HG03108 (cell line): ENCODE measurements around the gene SLC2A13.
"Not testable (repeated sequence)": the region's sequence is repeated elsewhere in the genome, so short reads cannot be mapped to it uniquely, and the experiment has no call there.

Experiments used
- ATAC-seq: cut with Tn5 transposase; IDR thresholded peaks from one replicate; pipeline ENCODE4 v1.9.1; 2021; ENCODE audit warnings: moderate library complexity; ENCODE audit not compliant: unreplicated experiment

The SLC2A13 gene

GRCh38 chr12:39830171-39830570 lies 275.7 kb downstream of the SLC2A13 start:
- no peak for ATAC-seq

- no peak for ATAC-seq
Measured at GRCh38 chr12:39824505-39825212, 281.2 kb downstream of the SLC2A13 start.

DNA sequence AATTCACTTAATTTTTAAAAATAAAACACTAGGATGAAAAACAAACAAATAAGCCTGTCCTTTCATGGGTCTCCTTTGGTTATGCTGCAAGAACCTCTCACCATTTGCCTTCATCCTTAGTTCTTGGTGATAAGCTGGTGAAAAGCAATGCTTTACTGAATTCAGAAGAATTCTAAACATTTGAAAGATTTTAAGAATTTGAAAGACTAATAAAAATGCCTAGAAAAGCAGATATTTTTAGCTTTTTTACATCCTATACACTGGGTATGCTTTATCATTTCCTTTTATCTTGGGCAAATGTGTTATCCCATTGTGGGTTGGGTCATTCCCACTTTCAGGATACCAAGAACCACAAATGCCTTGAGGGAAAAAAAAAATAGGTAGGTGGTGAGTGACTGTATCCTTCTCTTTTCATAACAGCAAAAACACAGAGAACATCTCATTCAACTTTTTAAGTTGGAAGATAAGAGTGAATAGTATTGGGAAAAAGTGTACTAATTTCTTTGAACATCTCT lies 289.2 kb downstream of the SLC2A13 start:
- no peak for ATAC-seq

DNA sequence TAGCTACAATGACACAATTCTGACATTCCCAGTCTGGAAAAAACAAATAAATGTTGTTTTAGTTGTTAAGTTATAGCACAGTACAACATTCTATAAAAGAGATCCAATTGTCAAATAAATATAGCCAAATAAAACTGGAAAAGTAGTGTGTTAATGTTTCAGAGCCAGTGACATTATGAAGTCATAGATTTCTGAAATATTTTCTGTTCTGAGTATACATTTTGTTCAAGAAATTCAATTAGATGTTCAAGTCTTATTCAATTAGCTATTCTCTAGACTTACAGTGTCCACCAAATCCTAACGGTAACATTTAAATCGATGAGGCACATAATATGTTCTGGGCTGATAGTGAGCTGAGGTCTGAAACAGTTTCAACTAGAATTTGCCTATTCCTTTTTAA lies 290.1 kb downstream of the SLC2A13 start:
- no peak for ATAC-seq

DNA sequence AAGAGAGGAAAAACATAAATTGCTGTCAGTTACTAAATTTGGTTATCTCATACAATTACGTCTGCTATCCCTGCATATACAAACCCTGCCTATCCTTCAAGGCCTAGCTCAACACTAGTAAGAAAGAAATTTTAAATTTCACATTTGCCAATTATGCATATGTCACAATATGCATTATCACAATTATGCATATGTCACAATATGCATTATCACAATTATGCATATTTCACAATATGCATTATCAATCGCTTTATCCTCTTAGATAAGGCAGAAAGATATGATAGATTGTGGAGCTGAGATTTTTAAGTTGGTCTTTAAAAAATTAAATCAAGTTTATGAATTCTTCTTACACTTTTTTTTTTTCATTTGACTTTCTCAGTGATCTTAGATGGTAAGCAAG lies 291.3 kb downstream of the SLC2A13 start:
- ATAC-seq = no peak

DNA sequence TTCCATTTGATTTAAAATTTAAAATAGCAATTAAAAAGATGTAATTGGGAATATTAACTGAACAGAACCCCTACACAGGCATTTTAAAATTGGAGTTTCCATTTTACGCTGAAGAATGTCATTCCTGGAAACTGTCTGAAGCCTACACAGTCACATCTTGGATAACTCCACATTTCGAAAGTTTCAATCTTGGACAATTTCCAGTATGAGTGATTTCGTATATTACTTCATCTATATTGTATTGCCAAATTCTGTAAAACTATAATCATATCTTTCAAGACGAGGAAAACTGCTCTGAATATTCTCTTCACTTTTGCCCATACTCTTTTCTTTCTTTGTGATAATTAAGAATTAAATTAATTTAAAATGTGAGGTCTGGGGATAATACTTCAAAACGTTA lies 292.1 kb downstream of the SLC2A13 start:
- ATAC-seq = no peak

- not testable (repeated sequence) for ATAC-seq
Measured at GRCh38 chr12:39812456-39812855, 293.4 kb downstream of the SLC2A13 start.

DNA sequence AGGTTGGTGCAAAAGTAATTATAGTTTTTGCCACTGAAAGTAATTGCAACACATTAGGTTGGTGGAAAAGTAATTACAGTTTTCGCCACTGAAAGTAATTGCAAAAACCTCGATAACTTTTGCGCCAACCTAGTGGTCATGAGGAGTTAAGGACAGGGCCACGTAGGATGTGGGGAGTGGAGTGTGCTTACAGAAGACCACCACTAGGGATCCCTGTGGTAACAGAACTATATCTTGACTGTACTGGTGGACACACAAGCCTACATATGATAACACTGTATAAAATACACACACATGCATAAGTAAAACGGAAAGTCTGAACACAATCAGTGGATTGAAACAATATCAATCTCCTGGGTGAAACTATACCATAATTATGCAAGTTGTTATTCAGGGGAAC lies 298.8 kb downstream of the SLC2A13 start:
- ATAC-seq = no peak

GRCh38 chr12:39805651-39806050 lies 300.2 kb downstream of the SLC2A13 start:
- no peak for ATAC-seq

DNA sequence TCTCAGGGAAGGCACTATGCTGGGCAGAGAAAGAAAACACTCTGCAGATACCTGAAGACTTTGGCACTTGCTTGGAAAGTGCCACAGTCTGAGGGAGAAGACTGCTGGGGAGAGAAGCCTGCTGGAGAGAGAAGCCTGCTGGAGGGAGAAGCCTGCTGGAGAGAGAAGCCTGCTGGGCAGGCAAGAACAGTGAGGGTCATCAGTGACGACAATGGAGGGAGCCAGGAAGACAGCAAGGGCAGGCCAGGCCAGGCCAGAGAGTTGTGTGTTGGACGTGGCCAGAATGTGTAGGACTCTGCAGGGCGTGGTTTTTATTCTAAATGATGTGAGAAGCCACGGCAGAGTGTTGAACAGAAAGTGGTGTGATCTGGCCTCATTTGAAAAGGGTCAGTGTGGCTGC lies 301.0 kb downstream of the SLC2A13 start:
- ATAC-seq = no peak

DNA sequence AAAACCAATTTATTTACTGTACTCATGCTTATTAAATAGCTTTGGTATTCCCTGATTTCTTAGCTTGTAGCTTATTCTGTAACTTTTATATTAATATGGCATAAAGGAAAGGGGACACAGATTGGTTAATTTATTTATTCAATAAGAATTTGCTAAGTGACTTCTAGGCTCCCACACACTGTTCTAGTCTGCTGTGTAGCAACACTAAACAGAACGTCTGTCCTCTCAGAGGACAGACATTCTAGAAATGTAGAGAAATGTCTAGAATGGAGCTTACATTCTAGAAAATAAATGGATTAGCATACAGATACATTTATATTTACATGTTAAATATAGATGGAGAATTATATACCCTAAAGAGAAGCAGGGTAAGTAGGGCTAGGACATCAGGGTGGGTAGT lies 301.4 kb downstream of the SLC2A13 start:
- no peak for ATAC-seq

DNA sequence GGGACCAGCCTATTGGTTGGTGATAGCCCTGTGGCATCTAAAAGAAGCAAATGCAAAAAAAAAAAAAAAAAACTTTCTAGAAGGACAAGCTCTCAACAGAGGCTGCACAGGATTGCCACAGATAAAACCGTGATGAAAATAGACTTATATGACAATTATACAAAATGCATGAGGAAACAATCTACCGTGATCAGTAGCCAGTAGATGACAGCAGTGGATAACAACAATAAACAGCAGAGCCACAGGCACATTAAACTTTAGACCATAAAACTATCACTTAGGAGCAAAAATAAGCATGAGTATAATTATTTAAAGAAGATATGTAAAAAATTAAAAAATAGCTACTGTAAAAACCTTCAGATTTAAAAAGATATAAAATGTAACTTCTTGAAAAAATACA lies 302.7 kb downstream of the SLC2A13 start:
- ATAC-seq = no peak

DNA sequence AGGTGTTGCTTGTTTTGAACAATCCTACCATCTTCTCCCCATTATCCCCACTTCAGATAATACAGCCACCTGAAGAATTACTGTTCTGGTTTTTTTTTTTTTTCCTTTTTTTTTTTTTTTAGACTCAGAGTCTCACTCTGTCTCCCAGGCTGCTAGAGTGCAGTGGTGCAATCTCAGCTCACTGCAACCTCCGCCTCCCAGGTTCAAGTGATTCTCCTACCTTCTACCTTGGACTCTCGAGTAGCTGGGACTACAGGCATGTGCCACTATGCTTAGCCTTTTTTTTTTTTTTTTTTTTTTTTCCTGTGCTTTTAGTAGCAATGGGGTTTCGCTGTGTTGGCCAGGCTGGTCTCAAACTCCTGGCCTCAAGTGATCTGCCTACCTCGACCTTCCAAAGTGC lies 306.9 kb downstream of the SLC2A13 start:
- ATAC-seq = no peak

DNA sequence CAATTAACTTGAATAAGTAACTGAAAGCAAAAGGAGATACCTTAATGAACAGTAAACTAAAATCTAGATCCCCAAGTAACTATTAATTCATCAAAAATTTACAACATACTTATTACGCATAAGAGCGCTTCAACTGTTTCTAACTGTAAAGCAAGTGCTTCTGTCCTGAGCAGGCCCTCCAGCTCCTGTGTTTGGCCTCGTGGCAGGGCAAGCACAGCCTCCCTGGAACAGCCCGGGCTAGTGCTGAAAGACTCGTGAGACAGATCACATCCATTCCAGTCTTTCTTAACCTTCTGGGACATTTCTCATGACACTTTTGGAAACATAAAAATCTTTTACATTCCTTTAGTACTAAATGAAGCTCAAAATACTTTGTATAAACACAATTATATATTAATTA lies 307.5 kb downstream of the SLC2A13 start:
- ATAC-seq = no peak

DNA sequence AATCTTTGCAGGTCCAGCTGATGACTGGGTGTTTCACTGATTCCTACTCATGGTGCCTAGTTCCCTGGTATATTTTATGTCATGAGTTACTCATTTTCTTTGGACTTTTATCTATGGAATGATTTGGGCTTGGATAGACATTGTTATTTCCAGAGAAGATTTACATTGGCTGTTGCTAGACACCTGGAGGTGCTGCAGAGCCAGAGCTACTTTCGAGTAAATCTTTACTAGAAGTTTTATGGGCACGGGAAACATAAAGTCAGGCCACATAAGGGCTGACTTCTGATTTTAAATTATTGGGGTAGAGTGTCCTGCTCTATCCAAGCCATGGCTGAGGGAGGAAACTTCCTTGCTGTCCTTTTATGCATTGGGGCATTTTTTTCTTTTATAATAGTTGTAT lies 310.4 kb downstream of the SLC2A13 start:
- no peak for ATAC-seq

- no peak for ATAC-seq
Measured at GRCh38 chr12:39792938-39793337, 312.9 kb downstream of the SLC2A13 start.

- no peak for ATAC-seq
Measured at GRCh38 chr12:39788239-39788638, 317.6 kb downstream of the SLC2A13 start.

GRCh38 chr12:39785814-39786213 lies 320.1 kb downstream of the SLC2A13 start:
- not testable (repeated sequence) for ATAC-seq

GRCh38 chr12:39782026-39782545 lies 323.8 kb downstream of the SLC2A13 start:
- no peak for ATAC-seq

DNA sequence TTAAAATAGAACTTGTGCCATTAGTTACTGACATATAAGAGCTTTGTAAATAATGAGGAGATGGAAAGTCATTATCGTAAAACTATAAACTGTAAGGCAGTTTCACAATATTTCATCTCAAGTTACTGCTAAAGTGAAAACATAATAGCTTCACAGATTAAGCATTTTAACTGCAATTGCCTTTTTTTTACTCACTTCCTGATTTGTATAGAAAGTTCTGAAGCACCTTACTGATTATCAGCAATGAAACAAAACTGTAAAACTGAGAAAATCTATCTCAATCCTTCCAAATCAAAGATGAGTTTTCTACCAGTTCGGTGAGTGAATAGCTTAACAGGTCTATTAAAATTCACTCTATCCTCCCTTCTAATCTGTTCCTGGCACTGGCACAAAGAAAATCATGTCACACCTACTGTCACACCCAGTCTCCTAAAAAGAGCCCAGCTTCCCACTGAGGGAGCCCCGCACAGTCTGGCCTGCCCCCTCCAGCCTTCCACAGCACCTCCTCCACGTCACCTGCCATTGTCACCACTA lies 324.9 kb downstream of the SLC2A13 start:
- no peak for ATAC-seq

GRCh38 chr12:39780411-39780912 lies 325.4 kb downstream of the SLC2A13 start:
- ATAC-seq = no peak

DNA sequence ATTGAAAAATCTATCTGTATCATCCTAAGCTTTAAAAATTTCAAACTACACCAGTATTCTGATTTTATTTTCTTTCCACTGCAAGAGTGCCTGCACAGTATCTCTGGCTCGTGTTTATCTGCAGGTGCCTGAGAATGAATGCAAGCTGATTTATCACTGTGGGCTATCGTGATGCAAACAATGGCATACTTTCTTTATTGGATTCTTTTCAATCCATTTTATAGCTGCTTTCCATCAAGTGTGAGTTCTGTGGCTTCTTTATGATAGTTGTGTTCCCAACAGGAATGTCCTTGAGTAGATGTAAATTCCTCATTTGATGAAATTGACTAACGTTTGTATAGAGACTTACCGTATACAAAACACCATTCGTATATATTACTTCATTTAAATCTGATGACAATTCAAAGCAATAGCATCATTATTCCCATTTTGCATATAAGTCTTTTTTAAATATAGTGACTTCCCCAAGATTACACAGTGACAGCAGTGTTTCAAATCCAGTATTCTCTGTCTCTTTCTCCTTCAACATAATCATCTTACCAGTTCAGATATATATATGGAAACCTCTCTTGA lies 326.0 kb downstream of the SLC2A13 start:
- ATAC-seq = no peak
